ENCODE measurements around the gene TPR. TPM values are rescaled to one million over a fixed set of nuclear protein-coding genes. Genes with fewer than 3 reads are reported as not detected.

Gene TPR
- total and polyA plus RNA-seq, 2 of the 8 experiments (the other 6 are each of a cell fraction or from before 2014, with no cell fraction given) = 57.1 to 102 TPM

GRCh38 chr1:186302381-186302920, 72.6 kb downstream of the TPR start:
- Histone ChIP-seq H4K5ac (ENCODE audit: insufficient read length, low read depth, low read length) (no peak overlapping the region), H3K4me2 (ENCODE audit: insufficient read depth in 1 of 2, low read depth in 2 of 2, low read length in 2 of 2) (no peak overlapping the region), H3K4me3 (ENCODE audit: extremely low read depth in 1 of 4, insufficient read depth in 2 of 4, low read depth in 3 of 4, low read length in 4 of 4) (no peak overlapping the region), H3K9me3 (ENCODE audit: insufficient read depth in 2 of 2, low read depth in 1 of 2, low read length in 1 of 2) (no peaks in the 10 kb centered on the region), H2BK120ac (replicated peaks; ENCODE audit: low read depth, low read length) (no peak overlapping the region), H3K27me3 (replicated peaks in 1 of 4; ENCODE audit: control insufficient read depth in 3 of 4, extremely low read depth in 1 of 4, insufficient read depth in 3 of 4, low read length in 3 of 4) (no peaks in the 10 kb centered on the region), H2AFZ (ENCODE audit: low read length) (no peak overlapping the region), H2BK20ac (ENCODE audit: low read length) (no peak overlapping the region), H3K36me3 (ENCODE audit: control insufficient read depth in 2 of 4, insufficient read depth in 4 of 4, low read length in 3 of 4) (no peaks in the 10 kb centered on the region), H3K9ac (replicated peaks in 1 of 4; ENCODE audit: extremely low read depth in 1 of 4, low read depth in 3 of 4, low read length in 3 of 4) (no peak overlapping the region), H2AK5ac (ENCODE audit: low read depth, low read length) (no peak overlapping the region), H3K4ac (replicated peaks; ENCODE audit: insufficient read length, low read depth, low read length) (no peak overlapping the region), H4K8ac (ENCODE audit: extremely low read depth, insufficient read depth, low read length) (no peak overlapping the region), H2BK12ac (ENCODE audit: low read depth, low read length) (no peak overlapping the region), H3K23ac (ENCODE audit: insufficient read length) (no peak overlapping the region), H2BK5ac (ENCODE audit: low read depth, low read length) (no peak overlapping the region), H3K23me2 (ENCODE audit: low read depth, low read length) (no peaks in the 10 kb centered on the region), H3K79me1 (ENCODE audit: low read depth, low read length) (no peaks in the 10 kb centered on the region), H3K4me1 (replicated peaks in 1 of 4; ENCODE audit: control insufficient read depth in 3 of 4, insufficient read depth in 4 of 4, low read length in 3 of 4) (no peaks in the 10 kb centered on the region), H3K27ac (ENCODE audit: low read depth, low read length) (no peak overlapping the region), H3K18ac (ENCODE audit: extremely low read depth, low read length) (no peak overlapping the region), H3K56ac (replicated peaks; ENCODE audit: insufficient read length, low read depth, low read length) (no peak overlapping the region), H3K14ac (ENCODE audit: insufficient read length) (no peak overlapping the region), H3K79me2 (ENCODE audit: control insufficient read depth in 1 of 2, insufficient read depth in 2 of 2, low read length in 2 of 2) (no peaks in the 10 kb centered on the region), H4K91ac (replicated peaks; ENCODE audit: insufficient read length, low read length) (no peak overlapping the region), H4K20me1 (replicated peaks in 1 of 2; ENCODE audit: control insufficient read depth in 1 of 2, insufficient read depth in 2 of 2, low read length in 2 of 2) (no peaks in the 10 kb centered on the region), H2BK15ac (ENCODE audit: low read length) (no peak overlapping the region)
- ChIA-PET POLR2A (ENCODE audit: partially characterized antibody) (no interaction called here), CTCF (ENCODE audit: partially characterized antibody) (interaction anchor here (0.9 to 3.9 kb wide), 4 partner anchors 17 to 609 kb away, joined by 3 to 15 read pairs (median 6); no protein-coding TSS in a partner anchor)
- FAIRE-seq (no peak), DNase-seq (ENCODE audit: low read depth in 1 of 2, low spot score in 2 of 2) (no peak)
- 92% methylated on average over 3 of the region's 3 CpGs; no CpG with 5 or more reads in 1 of the 2 experiments for WGBS, 2 experiments (ENCODE audit: extremely low coverage in 1 of 2, insufficient coverage in 1 of 2, insufficient read length in 1 of 2, insufficient replicate concordance in 2 of 2, low coverage in 1 of 2, low lambda C conversion rate in 2 of 2, missing lambda C conversion rate in 1 of 2)
- TF ChIP-seq RFX5 (IDR thresholded peaks at IDR 0.05; ENCODE audit: borderline replicate concordance, low read depth, low read length) (no peak), JUN (IDR thresholded peaks at IDR 0.05; ENCODE audit: low read depth, low read length) (no peak), RAD21 (IDR thresholded peaks at IDR 0.05 in 1 of 2, conservative IDR thresholded peaks at IDR 0.05 in 1 of 2; ENCODE audit: low read depth in 2 of 2, low read length in 2 of 2) (no peak), JUND (IDR thresholded peaks at IDR 0.05; ENCODE audit: low read length) (no peak), SP2 (IDR thresholded peaks at IDR 0.05; ENCODE audit: low read length) (no peak), ATF2 (IDR thresholded peaks at IDR 0.05; ENCODE audit: low read length) (no peak), GABPA (IDR thresholded peaks at IDR 0.05; ENCODE audit: borderline replicate concordance, insufficient read depth, low read length) (no peak), SUZ12 (IDR thresholded peaks at IDR 0.05; ENCODE audit: low read length) (no peak), ZNF274 (IDR thresholded peaks at IDR 0.05; ENCODE audit: borderline replicate concordance, extremely low read depth, low read length) (no peak), TAF1 (IDR thresholded peaks at IDR 0.05; ENCODE audit: low read depth, low read length) (no peak), SP1 (IDR thresholded peaks at IDR 0.05; ENCODE audit: low read depth, low read length) (no peak), RBBP5 (IDR thresholded peaks at IDR 0.05; ENCODE audit: borderline replicate concordance, low read depth, low read length) (no peak), CHD1 (IDR thresholded peaks at IDR 0.05; ENCODE audit: low read depth, low read length) (no peak)
